GM21786 (cell line): ENCODE measurements around the gene GJD4.

Experiments
- ATAC-seq: cut with Tn5 transposase; IDR thresholded peaks from one replicate; pipeline ENCODE4 v1.9.1; 2021; ENCODE audit not compliant: unreplicated experiment

The GJD4 gene

DNA sequence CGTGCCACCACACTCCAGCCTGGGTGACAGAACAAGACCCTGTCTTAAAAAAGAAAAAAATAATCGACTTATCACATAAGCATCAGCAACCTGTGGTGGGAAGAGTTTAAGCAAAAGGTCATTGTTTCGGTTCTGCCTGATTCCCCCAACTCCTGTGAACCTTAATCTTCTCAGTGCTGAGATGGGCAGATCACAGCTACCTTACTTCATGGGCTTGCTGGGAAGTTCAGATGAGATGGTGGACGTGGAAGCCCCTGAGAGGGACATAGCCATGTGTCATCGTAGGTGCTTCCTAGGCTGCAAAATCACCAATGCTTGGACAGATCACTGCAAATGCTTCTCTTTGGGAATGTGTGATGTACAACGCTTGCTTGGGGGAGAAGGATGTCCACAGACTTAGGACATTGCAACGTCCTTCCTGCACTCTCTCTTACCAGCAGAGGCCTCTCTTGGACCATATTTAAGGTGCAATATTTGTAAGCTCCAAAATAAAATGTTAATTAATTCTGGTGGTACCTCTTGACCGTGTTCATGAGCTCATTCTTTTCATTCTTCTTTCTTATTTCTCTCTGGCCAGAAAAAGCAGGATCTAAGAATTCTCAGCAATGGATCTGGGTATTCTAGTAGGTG, 8.6 kb downstream of the GJD4 start:
- no peak for ATAC-seq

DNA sequence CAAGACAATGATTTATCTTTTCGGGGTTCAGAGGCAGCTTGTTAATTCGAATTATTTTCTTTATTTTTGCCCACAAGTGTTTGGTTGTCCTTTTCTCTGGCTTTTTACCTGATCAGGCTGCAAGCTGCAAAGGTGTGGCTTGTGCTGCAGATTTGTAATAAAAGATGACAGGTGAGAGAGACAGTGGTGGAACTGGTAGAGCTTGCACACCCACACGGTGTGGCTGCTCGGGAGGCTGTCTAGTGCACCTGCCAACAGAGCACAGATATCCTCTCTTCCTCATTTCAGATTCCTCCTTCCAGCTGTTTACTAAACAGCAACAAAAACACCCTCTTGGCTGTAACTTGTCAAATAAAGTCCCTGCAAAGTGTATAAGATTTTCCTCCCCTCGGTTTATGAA, 9.2 kb downstream of the GJD4 start:
- ATAC-seq: no peak

DNA sequence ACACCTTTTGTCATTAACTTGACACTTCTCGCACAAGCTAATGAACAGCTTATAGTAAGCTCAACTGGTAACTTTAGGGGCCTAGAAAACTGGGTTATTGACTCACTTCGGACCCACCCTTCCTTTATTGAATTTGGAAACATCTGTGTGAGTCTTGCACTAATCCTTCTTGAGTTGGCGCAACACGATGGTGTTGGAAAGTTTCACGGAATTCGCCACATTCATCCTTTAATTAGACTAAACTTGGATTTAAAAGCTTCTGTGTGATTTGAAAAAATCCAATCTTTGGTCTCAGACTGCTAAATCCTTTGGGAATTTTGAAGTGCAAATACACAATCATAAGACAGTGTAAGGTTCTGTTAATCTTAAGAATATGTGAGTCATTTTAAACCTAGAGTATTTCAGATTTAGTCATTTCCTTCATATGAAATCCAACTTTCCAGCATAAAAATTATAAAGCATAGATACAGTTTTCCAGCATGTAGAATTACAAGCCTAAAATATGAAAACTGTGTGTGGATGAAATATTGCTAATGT, 21.9 kb downstream of the GJD4 start:
- ATAC-seq: no peak

DNA sequence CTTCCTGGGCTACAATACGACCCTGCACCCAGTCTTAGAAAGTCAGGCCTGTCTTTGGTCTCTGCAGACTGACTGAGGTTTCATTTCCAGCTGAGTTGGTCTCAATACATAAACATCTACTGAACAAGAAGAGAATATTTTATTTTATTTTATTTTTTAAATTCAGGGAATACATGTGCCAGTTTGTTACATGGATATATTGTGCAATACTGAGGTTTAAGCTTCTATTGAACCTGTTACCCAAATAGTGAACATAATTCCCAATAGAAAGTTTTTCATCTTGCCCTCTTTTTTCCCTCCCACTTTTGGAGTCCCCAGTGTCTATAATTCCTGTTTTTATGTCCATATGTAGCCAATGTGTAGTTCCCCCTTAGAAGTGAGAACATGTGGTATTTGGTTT, 26.3 kb downstream of the GJD4 start:
- ATAC-seq: no peak

GRCh38 chr10:35632027-35632426, 26.9 kb downstream of the GJD4 start:
- no peak for ATAC-seq

GRCh38 chr10:35633006-35633980, 28.2 kb downstream of the GJD4 start:
- no peak for ATAC-seq

GRCh38 chr10:35635576-35635975, 30.4 kb downstream of the GJD4 start:
- ATAC-seq: peak; percentile 69

- no peak for ATAC-seq
Observed at GRCh38 chr10:35636956-35637355, 31.8 kb downstream of the GJD4 start.

DNA sequence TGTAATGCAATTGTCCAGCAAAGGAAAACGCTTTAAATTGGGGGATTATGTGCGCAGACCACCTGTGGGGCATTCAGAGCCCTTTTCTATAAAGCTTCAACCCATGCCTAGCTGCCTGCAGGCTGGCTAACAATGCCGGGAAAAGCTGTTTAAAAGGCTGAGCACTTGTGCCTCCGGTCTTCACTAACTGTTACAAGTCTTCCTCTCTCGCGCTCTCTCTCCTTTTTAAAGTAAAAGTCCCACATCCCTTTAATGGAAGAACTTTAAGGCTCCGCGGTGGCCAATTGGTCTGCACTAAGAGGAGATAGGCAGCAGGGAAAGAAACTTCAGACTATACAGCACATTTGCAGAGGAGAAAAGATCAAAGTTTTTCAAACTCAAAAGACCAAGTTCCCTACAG, 32.3 kb downstream of the GJD4 start:
- no peak for ATAC-seq

GRCh38 chr10:35638101-35638500, 33.0 kb downstream of the GJD4 start:
- no peak for ATAC-seq

GRCh38 chr10:35639021-35639727, 34.0 kb downstream of the GJD4 start:
- no peak for ATAC-seq

DNA sequence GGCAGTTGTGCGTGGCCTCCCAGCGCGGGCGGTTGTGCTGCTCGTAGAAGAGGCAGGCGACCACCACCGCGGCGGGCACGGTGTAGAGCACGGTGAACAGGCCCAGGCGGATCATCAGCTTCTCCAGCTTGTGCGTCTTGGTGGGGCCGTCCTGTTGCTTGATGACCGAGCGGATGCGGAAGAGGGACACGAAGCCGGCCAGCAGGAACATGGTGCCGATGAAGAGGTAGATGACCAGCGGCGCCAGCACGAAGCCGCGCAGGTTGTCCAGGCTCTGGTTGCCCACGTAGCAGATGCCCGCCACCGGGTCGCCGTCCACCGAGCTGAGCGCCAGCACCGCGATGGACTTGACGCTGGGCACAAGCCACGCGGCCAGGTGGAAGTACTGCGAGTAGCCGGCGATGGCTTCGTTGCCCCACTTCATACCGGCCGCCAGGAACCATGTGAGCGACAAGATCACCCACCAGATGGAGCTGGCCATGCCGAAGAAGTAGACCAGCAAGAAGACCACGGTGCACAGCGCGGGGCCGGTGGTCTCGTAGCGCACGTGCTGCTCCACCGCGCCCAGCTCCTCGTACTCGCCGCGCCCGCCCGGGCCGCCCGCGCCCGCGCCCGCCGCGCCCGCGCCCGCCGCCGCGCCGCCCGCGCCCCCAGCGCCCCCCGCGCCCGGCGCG, 34.7 kb downstream of the GJD4 start:
- ATAC-seq: no peak

DNA sequence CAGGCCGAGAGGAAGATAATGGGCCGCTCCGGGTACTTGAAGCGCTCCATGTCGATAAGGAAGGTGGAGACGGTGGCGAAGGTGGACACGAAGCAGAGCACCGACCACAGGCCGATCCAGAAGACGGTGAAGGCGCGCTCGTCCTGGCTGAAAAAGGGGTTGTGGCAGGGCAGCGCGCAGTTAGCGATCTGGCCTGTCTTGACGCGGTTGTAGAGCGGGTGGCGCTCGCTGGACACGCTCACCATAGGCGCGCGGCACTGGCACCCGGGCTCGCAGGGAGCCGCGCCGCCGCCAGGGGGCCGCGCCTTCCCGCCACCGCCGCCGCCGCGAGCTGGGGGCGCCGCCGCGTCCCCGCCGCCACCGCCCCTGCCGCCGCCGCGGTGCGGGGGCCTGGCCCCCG, 35.3 kb downstream of the GJD4 start:
- no peak for ATAC-seq

- ATAC-seq: peak; percentile 21
Observed at GRCh38 chr10:35640951-35641675, 36.0 kb downstream of the GJD4 start.

GRCh38 chr10:35641676-35642034, 36.5 kb downstream of the GJD4 start:
- ATAC-seq: peak; percentile 12

- ATAC-seq: peak; percentile 88
Observed at GRCh38 chr10:35642035-35642792, 37.1 kb downstream of the GJD4 start, which contains the start of gene FZD8. TSS of gene FZD8 (minus strand) at chr10:35642296. CDS start at chr10:35641429, 867 bp downstream.

GRCh38 chr10:35642793-35643114, 37.6 kb downstream of the GJD4 start:
- no peak for ATAC-seq

- ATAC-seq: no peak
Observed at GRCh38 chr10:35643151-35644049, 38.3 kb downstream of the GJD4 start.
